ENCODE results near the gene ZFP1.
"Not testable (repeated sequence)": the region's sequence is repeated elsewhere in the genome, so short reads cannot be mapped to it uniquely, and the experiment has no call there.

DNA sequence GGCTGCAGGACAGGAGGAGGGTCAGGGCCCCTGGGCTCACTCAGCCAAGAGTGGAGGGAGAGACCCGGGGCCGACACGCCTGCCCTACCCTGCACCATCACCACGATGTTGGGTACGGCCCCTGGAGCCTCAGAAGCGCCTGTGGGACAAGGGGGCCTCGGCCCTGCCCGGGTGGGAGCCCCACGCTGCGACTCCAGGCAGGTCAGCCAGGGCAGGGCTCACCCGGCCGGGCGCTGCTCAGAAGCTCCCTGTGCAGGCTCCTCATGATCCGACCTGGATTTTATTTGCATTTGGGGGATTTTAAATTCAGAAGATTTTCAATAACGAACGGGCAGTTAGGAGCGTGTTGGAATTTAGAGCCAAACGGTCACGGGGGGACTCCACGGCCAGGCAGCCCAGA, 56.6 kb downstream of the ZFP1 start:
- TF ChIP-seq, protein P1, sequence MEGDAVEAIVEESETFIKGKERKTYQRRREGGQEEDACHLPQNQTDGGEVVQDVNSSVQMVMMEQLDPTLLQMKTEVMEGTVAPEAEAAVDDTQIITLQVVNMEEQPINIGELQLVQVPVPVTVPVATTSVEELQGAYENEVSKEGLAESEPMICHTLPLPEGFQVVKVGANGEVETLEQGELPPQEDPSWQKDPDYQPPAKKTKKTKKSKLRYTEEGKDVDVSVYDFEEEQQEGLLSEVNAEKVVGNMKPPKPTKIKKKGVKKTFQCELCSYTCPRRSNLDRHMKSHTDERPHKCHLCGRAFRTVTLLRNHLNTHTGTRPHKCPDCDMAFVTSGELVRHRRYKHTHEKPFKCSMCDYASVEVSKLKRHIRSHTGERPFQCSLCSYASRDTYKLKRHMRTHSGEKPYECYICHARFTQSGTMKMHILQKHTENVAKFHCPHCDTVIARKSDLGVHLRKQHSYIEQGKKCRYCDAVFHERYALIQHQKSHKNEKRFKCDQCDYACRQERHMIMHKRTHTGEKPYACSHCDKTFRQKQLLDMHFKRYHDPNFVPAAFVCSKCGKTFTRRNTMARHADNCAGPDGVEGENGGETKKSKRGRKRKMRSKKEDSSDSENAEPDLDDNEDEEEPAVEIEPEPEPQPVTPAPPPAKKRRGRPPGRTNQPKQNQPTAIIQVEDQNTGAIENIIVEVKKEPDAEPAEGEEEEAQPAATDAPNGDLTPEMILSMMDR (IDR thresholded peaks at IDR 0.05), result not testable (repeated sequence)
- TF ChIP-seq POLR2A (IDR thresholded peaks at IDR 0.05), result not testable (repeated sequence)
